ENCODE data around the gene NACC1. TPM values are rescaled to one million over a fixed set of nuclear protein-coding genes. Genes with fewer than 3 reads are reported as not detected.

NACC1 gene
- total and polyA plus RNA-seq, 8 donors, result 6.9 to 122 (median 23.4) TPM

DNA sequence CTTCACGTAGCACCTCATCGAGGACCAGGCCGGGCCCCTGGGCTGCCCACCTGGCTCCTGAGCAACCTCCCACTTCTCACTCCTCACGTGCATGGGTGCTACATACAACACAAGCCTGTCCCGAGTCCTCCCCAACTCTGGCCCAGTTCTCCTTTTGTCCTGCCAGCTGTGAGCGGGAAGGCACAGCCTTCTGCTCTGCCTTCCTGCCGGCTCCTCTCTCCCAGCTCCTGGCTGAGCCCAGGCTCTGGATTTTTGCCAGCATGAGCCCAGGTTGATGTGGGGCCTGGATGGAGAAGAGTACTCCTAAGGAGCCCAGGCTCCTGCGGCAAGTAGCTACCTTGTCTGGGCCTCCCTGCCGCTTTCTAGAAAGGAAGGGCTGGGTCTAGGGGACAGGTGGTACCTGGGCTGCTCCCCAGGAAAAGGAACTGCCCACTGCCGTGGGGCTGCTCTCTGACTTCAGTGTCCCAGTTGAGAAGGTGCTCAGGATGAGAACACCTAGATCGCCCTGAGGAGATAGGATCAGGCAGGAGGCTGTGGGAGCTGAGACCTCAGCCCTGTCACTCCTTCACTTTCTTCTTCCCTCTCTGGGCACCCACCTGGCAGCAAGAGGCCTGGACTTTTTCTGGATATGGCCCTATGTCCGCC lies 39.0 kb upstream of the NACC1 start:
- peaks cover 47 to 77% (median 63%) of the 10 kb centered on the region in 4 donors for H3K4me1 ChIP-seq
- no peaks in the 10 kb centered on the region for H3K9me3 ChIP-seq
- peak overlapping the region in 1 of 4 donors; percentile 25 for H3K4me3 ChIP-seq
- peak overlapping the region; percentile 70 to 86 (median 73) for H3K27ac ChIP-seq
- DNase-seq, result peak; percentile 77
- TF ChIP-seq, protein P1, sequence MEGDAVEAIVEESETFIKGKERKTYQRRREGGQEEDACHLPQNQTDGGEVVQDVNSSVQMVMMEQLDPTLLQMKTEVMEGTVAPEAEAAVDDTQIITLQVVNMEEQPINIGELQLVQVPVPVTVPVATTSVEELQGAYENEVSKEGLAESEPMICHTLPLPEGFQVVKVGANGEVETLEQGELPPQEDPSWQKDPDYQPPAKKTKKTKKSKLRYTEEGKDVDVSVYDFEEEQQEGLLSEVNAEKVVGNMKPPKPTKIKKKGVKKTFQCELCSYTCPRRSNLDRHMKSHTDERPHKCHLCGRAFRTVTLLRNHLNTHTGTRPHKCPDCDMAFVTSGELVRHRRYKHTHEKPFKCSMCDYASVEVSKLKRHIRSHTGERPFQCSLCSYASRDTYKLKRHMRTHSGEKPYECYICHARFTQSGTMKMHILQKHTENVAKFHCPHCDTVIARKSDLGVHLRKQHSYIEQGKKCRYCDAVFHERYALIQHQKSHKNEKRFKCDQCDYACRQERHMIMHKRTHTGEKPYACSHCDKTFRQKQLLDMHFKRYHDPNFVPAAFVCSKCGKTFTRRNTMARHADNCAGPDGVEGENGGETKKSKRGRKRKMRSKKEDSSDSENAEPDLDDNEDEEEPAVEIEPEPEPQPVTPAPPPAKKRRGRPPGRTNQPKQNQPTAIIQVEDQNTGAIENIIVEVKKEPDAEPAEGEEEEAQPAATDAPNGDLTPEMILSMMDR (IDR thresholded peaks at IDR 0.05), result no peak
- TF ChIP-seq POLR2AphosphoS5 (IDR thresholded peaks at IDR 0.05) (peak in 1 of 3 donors; percentile 4), EP300 (IDR thresholded peaks at IDR 0.05) (no peak), POLR2A (IDR thresholded peaks at IDR 0.05) (no peak)
- whole genome bisulfite sequencing, 5 donors, result 30 to 44% (median 36%) methylated on average over 9 to 12 of the region's 12 CpGs
- H3K36me3 ChIP-seq, result peaks cover 10 to 84% (median 62%) of the 10 kb centered on the region in 4 donors
- no peaks in the 10 kb centered on the region for H3K27me3 ChIP-seq
- intact Hi-C loops (cut with DNase I; ENCODE audit: low total_unique reads), result no loop called here

DNA sequence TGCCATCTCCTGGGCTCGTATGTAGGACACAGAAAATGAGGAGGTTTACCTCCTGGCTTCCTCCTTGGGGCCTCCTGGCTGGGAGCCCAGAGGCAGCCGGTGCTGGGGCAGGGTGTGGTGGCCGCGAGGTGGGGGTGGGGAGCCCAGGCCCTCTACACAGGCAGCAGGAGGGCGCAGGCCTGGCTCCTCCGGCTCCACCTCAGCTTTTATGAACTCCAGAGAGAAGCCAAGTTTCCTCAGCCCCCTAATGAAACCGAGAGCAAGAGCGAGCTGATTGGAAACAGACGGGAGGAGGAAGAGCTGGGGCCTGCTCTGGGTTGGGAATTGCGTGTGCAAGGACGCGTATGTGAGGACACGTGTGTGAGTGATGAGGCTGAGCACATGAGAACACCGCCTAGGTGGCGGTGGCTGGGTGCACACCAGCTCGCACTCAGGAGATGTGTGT lies 38.5 kb upstream of the NACC1 start:
- 14 to 29% (median 26%) methylated on average over 12 to 16 of the region's 16 CpGs for WGBS, 5 donors
- Histone ChIP-seq H3K9me3 (no peaks in the 10 kb centered on the region), H3K27me3 (no peaks in the 10 kb centered on the region), H3K36me3 (peaks cover 7 to 84% (median 61%) of the 10 kb centered on the region in 4 donors), H3K4me3 (no peak overlapping the region), H3K4me1 (peaks cover 47 to 75% (median 62%) of the 10 kb centered on the region in 4 donors), H3K27ac (peak overlapping the region; percentile 70 to 86 (median 73))
- TF ChIP-seq POLR2AphosphoS5 (IDR thresholded peaks at IDR 0.05), result peak in 1 of 3 donors; percentile 32
- TF ChIP-seq, protein P1 (IDR thresholded peaks at IDR 0.05), result peak in 1 of 7 experiments; percentile 9
- no peak for TF ChIP-seq POLR2A (IDR thresholded peaks at IDR 0.05)
- intact Hi-C loops (cut with DNase I; ENCODE audit: low total_unique reads), result no loop called here
- peak; percentile 77 to 93 for DNase-seq

DNA sequence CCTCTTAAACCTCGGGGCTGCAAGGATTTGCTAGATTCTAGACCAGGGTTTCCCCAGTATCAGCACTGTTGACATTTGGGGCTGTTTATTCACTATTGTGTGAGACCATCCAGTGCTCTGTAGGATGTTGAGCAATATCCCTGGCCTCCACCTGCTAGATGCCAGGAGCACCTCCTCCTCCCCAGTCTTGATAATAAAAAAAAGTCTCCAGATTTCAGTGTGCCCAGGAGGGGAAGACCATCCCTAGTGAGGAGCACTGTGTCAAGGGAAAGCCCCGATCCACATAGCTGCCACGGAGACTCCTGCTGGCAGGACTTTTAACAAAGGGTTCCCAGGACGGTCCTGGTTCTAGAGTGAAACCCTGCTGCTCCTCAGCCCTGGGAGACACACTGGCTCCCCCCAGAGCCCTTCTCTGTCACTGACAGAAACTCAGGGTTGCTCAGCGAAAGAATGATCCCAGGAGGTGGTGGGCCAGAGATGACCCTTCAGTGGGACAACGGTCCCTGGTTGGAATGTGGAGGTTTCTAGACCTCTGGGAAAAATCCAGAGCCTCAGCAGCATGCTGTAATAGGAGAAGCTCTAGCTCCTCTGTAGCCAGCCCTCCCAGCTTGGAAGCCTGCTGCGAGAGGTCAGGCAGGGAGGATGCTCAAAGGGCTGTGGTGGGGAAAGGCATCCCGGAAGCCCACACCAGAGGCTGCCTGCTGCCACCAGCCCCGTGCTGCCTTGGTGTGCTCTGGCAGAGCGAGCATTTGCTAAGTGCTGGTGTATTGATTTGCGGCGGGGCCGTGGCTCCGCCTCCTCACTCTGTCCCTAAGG lies 35.7 kb upstream of the NACC1 start:
- no peaks in the 10 kb centered on the region for H3K27me3 ChIP-seq
- peak overlapping the region in 3 of 5 donors; percentile 14 to 66 (median 46) for H3K27ac ChIP-seq
- intact Hi-C loops (cut with DNase I; ENCODE audit: low total_unique reads), result no loop called here
- TF ChIP-seq POLR2A (IDR thresholded peaks at IDR 0.05), result no peak
- TF ChIP-seq, protein P1 (IDR thresholded peaks at IDR 0.05), result peak in 1 of 7 experiments; percentile 6
- peaks cover 37 to 65% (median 55%) of the 10 kb centered on the region in 4 donors for H3K4me1 ChIP-seq
- whole genome bisulfite sequencing, 5 donors, result 57 to 72% (median 63%) methylated on average over 14 of the region's 14 CpGs
- H3K36me3 ChIP-seq, result peaks cover 7 to 84% (median 63%) of the 10 kb centered on the region in 4 donors
- no peaks in the 10 kb centered on the region for H3K9me3 ChIP-seq
- peak in 1 of 2 donors; percentile 79 for DNase-seq
- no peak overlapping the region for H3K4me3 ChIP-seq

DNA sequence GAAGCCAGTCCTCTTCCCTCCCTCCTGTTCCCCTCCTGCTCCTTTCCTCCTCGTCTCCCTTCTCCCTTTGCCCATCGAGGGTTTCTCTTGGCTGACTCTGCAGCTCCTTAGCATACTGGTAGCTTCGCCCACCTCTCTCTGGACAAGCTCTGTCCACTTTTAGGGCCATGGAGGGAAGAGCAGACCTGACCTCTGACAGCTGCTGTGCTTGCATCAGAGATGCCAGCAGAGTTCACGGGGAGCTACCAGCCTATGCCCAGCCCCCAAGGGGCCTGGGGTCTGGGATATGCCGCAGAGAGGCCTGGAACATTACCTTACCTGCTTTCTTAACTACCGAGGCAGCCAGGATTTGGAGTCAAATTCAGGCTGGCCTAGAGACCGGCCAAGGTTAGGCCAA lies 35.1 kb upstream of the NACC1 start:
- Histone ChIP-seq H3K4me3 (no peak overlapping the region), H3K4me1 (peaks cover 31 to 59% (median 49%) of the 10 kb centered on the region in 4 donors), H3K9me3 (no peaks in the 10 kb centered on the region), H3K27ac (peak overlapping the region in 3 of 5 donors; percentile 3 to 66 (median 14)), H3K36me3 (peaks cover 7 to 84% (median 66%) of the 10 kb centered on the region in 4 donors), H3K27me3 (no peaks in the 10 kb centered on the region)
- WGBS, 5 donors, result 67 to 77% (median 73%) methylated on average over 7 of the region's 7 CpGs
- DNase-seq, result no peak
- intact Hi-C loops (cut with DNase I; ENCODE audit: low total_unique reads), result no loop called here
- TF ChIP-seq EP300 (IDR thresholded peaks at IDR 0.05) (no peak), POLR2A (IDR thresholded peaks at IDR 0.05) (no peak), POLR2AphosphoS5 (IDR thresholded peaks at IDR 0.05) (no peak)
- TF ChIP-seq, protein P1 (IDR thresholded peaks at IDR 0.05), result no peak

Measured in stomach (tissue), 9 donors.